Measurements from ENCODE around the gene CLCN7. TPM values are rescaled to one million over a fixed set of nuclear protein-coding genes. Genes with fewer than 3 reads are reported as not detected.
A peak's percentile ranks its signal among the peaks of the same experiment; 100 is the strongest.

The CLCN7 gene
- total and polyA plus RNA-seq, 2 of the 13 experiments (the other 11 are each of a cell fraction or from before 2014, with no cell fraction given): 24.6 to 25.1 TPM

- TF ChIP-seq SNAPC4 (CRISPR knock-in tag; IDR thresholded peaks at IDR 0.05): no peak
- TF ChIP-seq, protein P1, sequence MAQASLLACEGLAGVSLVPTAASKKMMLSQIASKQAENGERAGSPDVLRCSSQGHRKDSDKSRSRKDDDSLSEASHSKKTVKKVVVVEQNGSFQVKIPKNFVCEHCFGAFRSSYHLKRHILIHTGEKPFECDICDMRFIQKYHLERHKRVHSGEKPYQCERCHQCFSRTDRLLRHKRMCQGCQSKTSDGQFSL (CRISPR knock-in tag; IDR thresholded peaks at IDR 0.05): no peak; the same call in 1 of the 2 replicates
- TF ChIP-seq ZNF274 (CRISPR knock-in tag; IDR thresholded peaks at IDR 0.05): no peak
- peak; percentile 17; the same call in 1 of the 2 replicates for TF ChIP-seq FOXK1 (CRISPR knock-in tag; IDR thresholded peaks at IDR 0.05; ENCODE audit: borderline replicate concordance, low read depth)
- TF ChIP-seq AGO2 (optimal IDR thresholded peaks at IDR 0.05; ENCODE audit: low read depth, low read length): no peak
- 0 out of 2 replicates have a peak, but pooled peaks have one; percentile 55 for TF ChIP-seq ZSCAN31 (CRISPR knock-in tag; IDR thresholded peaks at IDR 0.05; ENCODE audit: low read depth)
- no peak for TF ChIP-seq KDM5A (IDR thresholded peaks at IDR 0.05; ENCODE audit: borderline replicate concordance, low read length)
- TF ChIP-seq ZNF678 (CRISPR knock-in tag; IDR thresholded peaks at IDR 0.05): no peak
- TF ChIP-seq ZNF644 (CRISPR knock-in tag; IDR thresholded peaks at IDR 0.05; ENCODE audit: low read depth): no peak
- TF ChIP-seq SOX6 (IDR thresholded peaks at IDR 0.05): no peak
- no peak for TF ChIP-seq SOX6 (CRISPR knock-in tag; IDR thresholded peaks at IDR 0.05)
- TF ChIP-seq ZNF770 (CRISPR knock-in tag; IDR thresholded peaks at IDR 0.05): 0 out of 2 replicates have a peak, but pooled peaks have one; percentile 20
- TF ChIP-seq U2AF1 (optimal IDR thresholded peaks at IDR 0.05; ENCODE audit: low read depth, low read length): no peak
- no peak for TF ChIP-seq GABPA (IDR thresholded peaks at IDR 0.05; ENCODE audit: low read depth, low read length)
- no peak for TF ChIP-seq GABPA (CRISPR knock-in tag; IDR thresholded peaks at IDR 0.05; ENCODE audit: low read depth)
- no peak for TF ChIP-seq ZNF567 (CRISPR knock-in tag; IDR thresholded peaks at IDR 0.05; ENCODE audit: borderline replicate concordance)
- no peak for TF ChIP-seq PHB2 (IDR thresholded peaks at IDR 0.05; ENCODE audit: partially characterized antibody)
- TF ChIP-seq ZNF354B (CRISPR knock-in tag; IDR thresholded peaks at IDR 0.05): no peak
- TF ChIP-seq ZNF816 (CRISPR knock-in tag; IDR thresholded peaks at IDR 0.05; ENCODE audit: borderline replicate concordance): no peak
- TF ChIP-seq, protein P2, sequence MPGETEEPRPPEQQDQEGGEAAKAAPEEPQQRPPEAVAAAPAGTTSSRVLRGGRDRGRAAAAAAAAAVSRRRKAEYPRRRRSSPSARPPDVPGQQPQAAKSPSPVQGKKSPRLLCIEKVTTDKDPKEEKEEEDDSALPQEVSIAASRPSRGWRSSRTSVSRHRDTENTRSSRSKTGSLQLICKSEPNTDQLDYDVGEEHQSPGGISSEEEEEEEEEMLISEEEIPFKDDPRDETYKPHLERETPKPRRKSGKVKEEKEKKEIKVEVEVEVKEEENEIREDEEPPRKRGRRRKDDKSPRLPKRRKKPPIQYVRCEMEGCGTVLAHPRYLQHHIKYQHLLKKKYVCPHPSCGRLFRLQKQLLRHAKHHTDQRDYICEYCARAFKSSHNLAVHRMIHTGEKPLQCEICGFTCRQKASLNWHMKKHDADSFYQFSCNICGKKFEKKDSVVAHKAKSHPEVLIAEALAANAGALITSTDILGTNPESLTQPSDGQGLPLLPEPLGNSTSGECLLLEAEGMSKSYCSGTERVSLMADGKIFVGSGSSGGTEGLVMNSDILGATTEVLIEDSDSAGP (CRISPR knock-in tag; IDR thresholded peaks at IDR 0.05; ENCODE audit: borderline replicate concordance): peak; percentile 60
- no peak for TF ChIP-seq ZNF451 (CRISPR knock-in tag; IDR thresholded peaks at IDR 0.05)
- TF ChIP-seq IRX3 (CRISPR knock-in tag; IDR thresholded peaks at IDR 0.05; ENCODE audit: borderline replicate concordance, low read depth): no peak
These were observed 38.7 kb downstream of the CLCN7 start (continued) for GRCh38 chr16:1435921-1436697.
